ENCODE measurements around the gene SAPCD1. TPM values are rescaled to one million over a fixed set of nuclear protein-coding genes. Genes with fewer than 3 reads are reported as not detected.

The SAPCD1 gene
- total and polyA plus RNA-seq, 2 donors (not counting 3 experiments of a cell fraction or from before 2014, with no cell fraction given): 1.6 to 11.7 TPM

DNA sequence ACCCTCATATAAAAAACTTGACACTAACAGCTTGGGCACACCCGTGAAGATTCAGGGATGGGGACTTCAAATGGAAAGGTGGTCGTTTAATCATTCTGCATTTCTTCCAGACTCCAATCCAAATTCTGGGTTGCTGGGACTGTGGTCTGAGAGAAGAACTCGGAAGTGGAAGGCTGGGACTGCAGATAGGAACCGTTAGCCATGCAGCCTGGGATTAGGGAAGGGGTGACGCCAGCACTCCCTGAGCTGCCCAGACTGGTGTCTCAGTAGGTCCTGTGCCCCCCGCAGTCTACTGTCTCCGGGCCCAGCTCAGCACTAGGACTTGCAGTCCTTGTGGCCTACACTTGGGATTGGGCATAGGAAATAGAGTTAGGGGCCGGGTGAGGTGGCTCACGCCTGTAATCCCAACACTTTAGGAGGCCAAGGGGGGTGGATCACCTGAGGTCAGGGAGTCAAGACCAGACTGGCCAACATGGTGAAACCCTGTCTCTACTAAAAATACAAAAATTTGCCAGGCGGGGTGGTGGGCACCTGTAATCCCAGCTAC is 25.6 kb upstream of the SAPCD1 start:
- TSS peak; percentile 4 for BruUV-seq (replicated peaks)
- peaks cover 42% of the 10 kb centered on the region for H3K79me2 ChIP-seq (ENCODE audit: control insufficient read depth, insufficient read depth, low read length)
- H3K9me3 ChIP-seq (replicated peaks; ENCODE audit: control insufficient read depth, insufficient read depth, low read length): no peaks in the 10 kb centered on the region
- no peak for FAIRE-seq
- H2AFZ ChIP-seq (ENCODE audit: low read depth, low read length): peak overlapping the region; percentile 8
- intact Hi-C loops (cut with micrococcal nuclease) (loop anchor here (10.0 kb wide), 1 partner anchor 192 kb away; the partner anchor contains the start of genes ATP6V1G2, DDX39B and NFKBIL1), dilution Hi-C loops (cut with MboI; ENCODE audit: extremely low pct_ligation_motif_present, low sequenced_read_pairs) (no loop called here)
- CTCF ChIA-PET: interaction anchor here (0.7 to 6.0 kb wide), 8 partner anchors 25 to 94 kb away, joined by 3 to 55 read pairs (median 3); partner anchors contain the start of genes HSPA1B, LY6G5B and VARS1
- no peaks in the 10 kb centered on the region for H4K20me1 ChIP-seq (replicated peaks; ENCODE audit: control insufficient read depth, extremely low read depth, insufficient read depth, low read length)
- H3K4me3 ChIP-seq (replicated peaks in 1 of 3; ENCODE audit: insufficient read depth in 1 of 3, low read depth in 1 of 3, low read length in 3 of 3): peak overlapping the region in 2 of 3 experiments; percentile 86 to 98
- no peak for TF ChIP-seq POLR2AphosphoS5 (IDR thresholded peaks at IDR 0.05; ENCODE audit: insufficient read depth, low read depth, low read length)
- POLR2A ChIA-PET: interaction anchor here (0.5 to 3.2 kb wide), 7 partner anchors 25 to 91 kb away, joined by 3 to 19 read pairs (median 3); partner anchors contain the start of genes HSPA1A, HSPA1B and HSPA1L
- no peak for DNase-seq (ENCODE audit: low read depth, low spot score)
- H3K4me1 ChIP-seq (ENCODE audit: control insufficient read depth, extremely low read depth, insufficient read depth, low read length): peaks cover 41% of the 10 kb centered on the region
- H3K36me3 ChIP-seq (ENCODE audit: control insufficient read depth in 2 of 2, extremely low read depth in 1 of 2, insufficient read depth in 2 of 2, low read length in 2 of 2): peaks cover 7 to 17% of the 10 kb centered on the region in 2 experiments
- no peaks in the 10 kb centered on the region for H3K9me1 ChIP-seq (replicated peaks; ENCODE audit: control insufficient read depth, extremely low read depth, insufficient read depth, low read length)
- H3K27ac ChIP-seq (ENCODE audit: insufficient read depth, low read depth, low read length): peak overlapping the region; percentile 94
- no peaks in the 10 kb centered on the region for H3K27me3 ChIP-seq (ENCODE audit: control insufficient read depth in 2 of 2, insufficient read depth in 2 of 2, low read length in 2 of 2)
- peak overlapping the region; percentile 96 for H3K9ac ChIP-seq (replicated peaks; ENCODE audit: extremely low read depth, insufficient read depth, low read length)
- peak overlapping the region; percentile 93 for H3K4me2 ChIP-seq (ENCODE audit: insufficient read depth, low read length)

GRCh38 chr6:31737315-31737990 is 25.0 kb upstream of the SAPCD1 start:
- intact Hi-C loops (cut with micrococcal nuclease) (loop anchor here (10.0 kb wide), 1 partner anchor 193 kb away; the partner anchor contains the start of genes ATP6V1G2, DDX39B and NFKBIL1), dilution Hi-C loops (cut with MboI; ENCODE audit: extremely low pct_ligation_motif_present, low sequenced_read_pairs) (no loop called here)
- ChIA-PET CTCF (interaction anchor here (0.6 to 6.0 kb wide), 16 partner anchors 8 to 93 kb away, joined by 3 to 55 read pairs (median 4); partner anchors contain the start of genes BAG6, DDAH2, HSPA1B and LY6G5B), POLR2A (interaction anchor here (0.6 to 3.2 kb wide), 5 partner anchors 26 to 90 kb away, joined by 3 to 19 read pairs (median 7); partner anchors contain the start of genes HSPA1A, HSPA1B and HSPA1L)
- Histone ChIP-seq H3K79me2 (ENCODE audit: control insufficient read depth, insufficient read depth, low read length) (peaks cover 42% of the 10 kb centered on the region), H2AFZ (ENCODE audit: low read depth, low read length) (no peak overlapping the region), H3K27me3 (ENCODE audit: control insufficient read depth in 2 of 2, insufficient read depth in 2 of 2, low read length in 2 of 2) (no peaks in the 10 kb centered on the region), H4K20me1 (replicated peaks; ENCODE audit: control insufficient read depth, extremely low read depth, insufficient read depth, low read length) (no peaks in the 10 kb centered on the region), H3K27ac (ENCODE audit: insufficient read depth, low read depth, low read length) (peak overlapping the region; percentile 94), H3K4me3 (replicated peaks in 1 of 3; ENCODE audit: insufficient read depth in 1 of 3, low read depth in 1 of 3, low read length in 3 of 3) (peak overlapping the region in 2 of 3 experiments; percentile 6 to 56), H3K36me3 (ENCODE audit: control insufficient read depth in 2 of 2, extremely low read depth in 1 of 2, insufficient read depth in 2 of 2, low read length in 2 of 2) (peaks cover under 1 to 13% of the 10 kb centered on the region in 2 experiments), H3K9ac (replicated peaks; ENCODE audit: extremely low read depth, insufficient read depth, low read length) (peak overlapping the region; percentile 80), H3K9me3 (replicated peaks; ENCODE audit: control insufficient read depth, insufficient read depth, low read length) (no peaks in the 10 kb centered on the region), H3K4me2 (ENCODE audit: insufficient read depth, low read length) (peak overlapping the region; percentile 93), H3K4me1 (ENCODE audit: control insufficient read depth, extremely low read depth, insufficient read depth, low read length) (peaks cover 40% of the 10 kb centered on the region), H3K9me1 (replicated peaks; ENCODE audit: control insufficient read depth, extremely low read depth, insufficient read depth, low read length) (no peaks in the 10 kb centered on the region)
- FAIRE-seq: no peak
- BruUV-seq (replicated peaks): TSS peak; percentile 1
- peak; percentile 69 for DNase-seq (ENCODE audit: low read depth, low spot score)
- TF ChIP-seq POLR2A (IDR thresholded peaks at IDR 0.05; ENCODE audit: low read depth, low read length): no peak
- no peak for TF ChIP-seq CTCF (IDR thresholded peaks at IDR 0.05; ENCODE audit: extremely low read depth in 1 of 2, insufficient read depth in 1 of 2, low read depth in 1 of 2, low read length in 2 of 2)
- no peak for TF ChIP-seq JUN (IDR thresholded peaks at IDR 0.05; ENCODE audit: borderline replicate concordance, insufficient read depth, insufficient read length, low read depth)
- TF ChIP-seq MYC (IDR thresholded peaks at IDR 0.05; ENCODE audit: low read depth, low read length): no peak
- no peak for TF ChIP-seq POLR2AphosphoS5 (IDR thresholded peaks at IDR 0.05; ENCODE audit: insufficient read depth, low read depth, low read length)
- TF ChIP-seq EZH2 (IDR thresholded peaks at IDR 0.05; ENCODE audit: borderline replicate concordance, low read depth, low read length, severe bottlenecking): no peak
- TF ChIP-seq FOS (IDR thresholded peaks at IDR 0.05; ENCODE audit: borderline replicate concordance, insufficient read depth, low read length): no peak
- TF ChIP-seq GATA2 (IDR thresholded peaks at IDR 0.05; ENCODE audit: insufficient read depth, insufficient read length, low read depth, low read length): no peak
- TF ChIP-seq, protein P1, sequence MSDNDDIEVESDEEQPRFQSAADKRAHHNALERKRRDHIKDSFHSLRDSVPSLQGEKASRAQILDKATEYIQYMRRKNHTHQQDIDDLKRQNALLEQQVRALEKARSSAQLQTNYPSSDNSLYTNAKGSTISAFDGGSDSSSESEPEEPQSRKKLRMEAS (IDR thresholded peaks at IDR 0.05; ENCODE audit: insufficient read depth, insufficient read length): no peak

Data from endothelial cell of umbilical vein (primary cell).